ENCODE results near the gene DCAF16. TPM values are rescaled to one million over a fixed set of nuclear protein-coding genes. Genes with fewer than 3 reads are reported as not detected.

DCAF16 gene
- total RNA-seq, 1 experiment from 2014 or later, result 46.2 TPM

DNA sequence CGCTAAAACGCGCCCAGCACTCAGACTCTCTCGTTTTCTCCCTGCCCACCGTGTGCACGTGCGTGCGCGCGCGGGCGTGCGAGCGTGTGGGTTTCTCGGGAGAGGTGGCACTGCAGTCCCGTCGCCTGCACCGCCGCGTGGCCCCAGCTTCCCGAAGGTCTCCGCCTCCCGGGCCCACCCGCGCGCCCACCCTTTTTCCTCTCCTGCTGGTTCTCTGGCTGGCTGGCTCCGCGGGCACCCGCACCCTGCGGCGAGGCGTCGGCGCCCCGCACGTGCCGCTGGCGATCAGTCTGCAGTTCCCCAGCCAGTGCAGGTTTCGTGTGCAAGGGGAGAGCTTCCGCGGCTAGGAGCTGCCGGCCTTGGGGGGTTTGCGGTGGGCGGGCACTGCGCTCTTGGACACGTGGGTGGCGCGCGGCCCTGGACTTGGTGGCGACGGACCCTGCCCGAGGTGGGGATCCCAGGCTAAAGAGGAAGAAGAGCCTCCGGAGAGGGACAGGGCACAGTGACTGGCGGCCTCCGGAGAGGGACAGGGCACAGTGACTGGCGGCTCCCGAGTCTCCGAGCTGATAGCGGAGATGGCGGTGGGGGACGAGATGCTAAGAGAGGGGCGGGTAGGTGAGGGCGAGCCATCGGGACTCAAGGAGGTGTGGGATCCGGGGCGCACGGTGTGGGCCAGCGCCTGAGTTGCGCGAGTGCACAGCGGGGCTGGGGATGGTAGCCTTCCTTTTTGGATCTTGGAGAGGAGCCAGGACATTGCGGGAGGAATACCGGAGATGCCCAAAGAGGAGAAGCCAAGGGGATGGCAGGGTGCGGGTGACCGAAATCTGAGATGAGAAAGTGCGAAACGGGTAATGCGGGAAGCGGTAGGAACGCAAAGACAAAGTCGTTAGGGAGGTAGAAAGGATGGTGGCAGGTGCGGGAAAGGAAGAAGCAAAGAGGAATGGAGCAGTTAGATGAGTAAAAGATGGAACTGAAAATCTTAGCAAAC is 29.0 kb downstream of the DCAF16 start, which contains the start of gene FAM184B:
Gene FAM184B, minus strand, starts transcription at position 322 of the 988 bp plus-strand sequence. CDS start 322 bp downstream, outside the sequence.
- Mint-ChIP-seq H3K4me1 (peaks cover 16% of the 10 kb centered on the region in 2 experiments), H3K9me3 (no peaks in the 10 kb centered on the region), H3K27ac (peak within 1 kb of the TSS in 1 of 3 experiments; percentile 23; a peak in 1 of 7 replicates), H3K36me3 (ENCODE audit: insufficient read depth in 1 of 3, low read depth in 3 of 3) (no peaks in the 10 kb centered on the region), H3K27me3 (ENCODE audit: low read depth) (peaks cover 71% of the 10 kb centered on the region), H3K4me3 (peak within 1 kb of the TSS; percentile 66 to 84)
- Histone ChIP-seq H4K5ac (ENCODE audit: insufficient read length, low read depth, low read length) (no peak within 1 kb of the TSS), H4K91ac (ENCODE audit: insufficient read length, low read depth, low read length) (no peak within 1 kb of the TSS), H3K4me1 (ENCODE audit: insufficient read depth, low read length) (no peaks in the 10 kb centered on the region), H3K23ac (ENCODE audit: insufficient read length, low read depth, low read length) (no peak within 1 kb of the TSS), H3K18ac (ENCODE audit: insufficient read length, low read depth, low read length) (no peak within 1 kb of the TSS), H2AK5ac (ENCODE audit: insufficient read length, low read length) (no peak within 1 kb of the TSS), H3K23me2 (ENCODE audit: insufficient read length, low read depth, low read length, poor library complexity, severe bottlenecking) (peaks cover 13% of the 10 kb centered on the region), H3K27ac (ENCODE audit: insufficient read length, low read depth, low read length) (no peak within 1 kb of the TSS), H3T11ph (ENCODE audit: low read length) (no peak within 1 kb of the TSS), H2BK15ac (ENCODE audit: low read depth, low read length) (no peak within 1 kb of the TSS), H2AFZ (ENCODE audit: low read length) (peak within 1 kb of the TSS; percentile 32), H3K56ac (ENCODE audit: insufficient read length, low read depth, low read length) (no peak within 1 kb of the TSS), H4K8ac (replicated peaks; ENCODE audit: insufficient read length, low read depth, low read length) (no peak within 1 kb of the TSS), H3K4ac (ENCODE audit: low read depth, low read length) (no peak within 1 kb of the TSS), H2BK5ac (ENCODE audit: insufficient read length, low read length) (no peak within 1 kb of the TSS), H3K4me2 (ENCODE audit: insufficient read depth, insufficient read length, low read length) (peak within 1 kb of the TSS; percentile 73), H3K14ac (ENCODE audit: insufficient read depth, low read length) (peak within 1 kb of the TSS; percentile 55), H2BK20ac (ENCODE audit: low read depth, low read length, poor library complexity, severe bottlenecking) (no peak within 1 kb of the TSS), H3K9ac (ENCODE audit: extremely low read depth, insufficient read length, low read length) (no peak within 1 kb of the TSS), H3K9me3 (ENCODE audit: control insufficient read depth, low read depth, low read length) (no peaks in the 10 kb centered on the region), H3K79me1 (ENCODE audit: insufficient read depth, low read depth, low read length, poor library complexity, severe bottlenecking) (no peaks in the 10 kb centered on the region), H2BK120ac (ENCODE audit: low read depth, low read length, poor library complexity, severe bottlenecking) (no peak within 1 kb of the TSS), H4K20me1 (ENCODE audit: control insufficient read depth, insufficient read depth, insufficient read length) (no peaks in the 10 kb centered on the region), H2BK12ac (ENCODE audit: insufficient read length, low read depth, low read length) (no peak within 1 kb of the TSS), H3K79me2 (ENCODE audit: insufficient read depth, low read length) (no peaks in the 10 kb centered on the region), H3K27me3 (ENCODE audit: insufficient read depth, low read length) (peaks cover 25% of the 10 kb centered on the region)
- TF ChIP-seq CTCF (conservative IDR thresholded peaks at IDR 0.05), result no peak
- no CpG with 5 or more reads among the region's 82 CpGs for WGBS (ENCODE audit: extremely low coverage, insufficient read length, low lambda C conversion rate)
- peak; percentile 52 for DNase-seq

Data from H9 (cell line).